HepG2 (cell line): ENCODE data around the gene SLC39A1. TPM values are rescaled to one million over a fixed set of nuclear protein-coding genes. Genes with fewer than 3 reads are reported as not detected.

ENCODE experiments used
- CHD4 ChIP-seq: fragments of 200-600 bp; sonication (generic); IDR thresholded peaks from 2 replicates; pipeline ENCODE4 v1.7.0; 2017; ENCODE audit warnings: mild to moderate bottlenecking, low read length, borderline replicate concordance
- FOXM1 ChIP-seq: sonication (generic); formaldehyde crosslinking; IDR thresholded peaks from 2 replicates; pipeline ENCODE4 v1.5.0; 2020; ENCODE audit warnings: missing genetic modification reagents
- NFE2L1 ChIP-seq: sonication (generic); formaldehyde crosslinking; IDR thresholded peaks from 2 replicates; pipeline ENCODE4 v1.4.0; 2020; ENCODE audit warnings: missing genetic modification reagents, mild to moderate bottlenecking, borderline replicate concordance
- NR2F2 ChIP-seq: IDR thresholded peaks from 2 replicates; pipeline ENCODE4 v1.6.1; 2012; ENCODE audit warnings: low read depth, inconsistent platforms, borderline replicate concordance
- ZNF251 ChIP-seq: sonication (generic); formaldehyde crosslinking; IDR thresholded peaks from 2 replicates; pipeline ENCODE4 v1.9.0; 2021; ENCODE audit warnings: mild to moderate bottlenecking, missing genetic modification reagents
- ZNF333 ChIP-seq: sonication (generic); formaldehyde crosslinking; IDR thresholded peaks from 2 replicates; pipeline ENCODE4 v1.4.0; 2020; ENCODE audit warnings: mild to moderate bottlenecking, missing genetic modification reagents, borderline replicate concordance
- polyA plus RNA-seq, 8 experiments: library from polyadenylated mRNA; depleted of rRNA in 3 of 8; stranded (reverse) in 7 of 8; unstranded in 1 of 8; fragments of >200 nt; fragmentation: Illumina TruSeq in 4 of 8; extraction: Trizol in 4 of 8; gene quantifications; 2 replicates each; pipeline versions ENCODE4 v1.2.1 to v1.2.3, GENCODE V29; 2011 to 2016; ENCODE audit warnings: low read depth in 4 of 8, missing spikeins in 1 of 8, mixed read lengths in 1 of 8; ENCODE audit not compliant: insufficient read depth in 1 of 8
- total RNA-seq, 5 experiments: library from RNA; depleted of rRNA; stranded (reverse); fragments of >200 nt; fragmentation: Illumina TruSeq; extraction: Trizol; gene quantifications; 2 replicates each; pipeline ENCODE4 v1.2.3, GENCODE V29; 2016; ENCODE audit warnings: low read depth in 1 of 5
- TF ChIP-seq, protein P1 (sequence below): IDR thresholded peaks from 2 replicates; pipeline ENCODE4 v1.4.0; 2020; ENCODE audit warnings: mild to moderate bottlenecking, missing genetic modification reagents
- TF ChIP-seq, protein P2 (sequence below): sonication (generic); formaldehyde crosslinking; IDR thresholded peaks from 2 replicates; pipeline ENCODE4 v1.5.0; 2020; ENCODE audit warnings: missing genetic modification reagents
- TF ChIP-seq, protein P3 (sequence below): sonication (generic); formaldehyde crosslinking; IDR thresholded peaks from 2 replicates; pipeline ENCODE4 v1.9.0; 2021; ENCODE audit warnings: missing genetic modification reagents, borderline replicate concordance
- TF ChIP-seq, protein P4 (sequence below): sonication (generic); formaldehyde crosslinking; IDR thresholded peaks from 2 replicates; pipeline ENCODE4 v1.4.0; 2020; ENCODE audit warnings: missing genetic modification reagents
- TF ChIP-seq, protein P5 (sequence below): sonication (generic); formaldehyde crosslinking; IDR thresholded peaks from 2 replicates; pipeline ENCODE4 v1.9.0; 2021; ENCODE audit warnings: mild to moderate bottlenecking, missing genetic modification reagents

Gene SLC39A1
- total and polyA plus RNA-seq, 2 of the 13 experiments (the other 11 are each of a cell fraction or from before 2014, with no cell fraction given): 71.2 to 78.4 TPM

DNA sequence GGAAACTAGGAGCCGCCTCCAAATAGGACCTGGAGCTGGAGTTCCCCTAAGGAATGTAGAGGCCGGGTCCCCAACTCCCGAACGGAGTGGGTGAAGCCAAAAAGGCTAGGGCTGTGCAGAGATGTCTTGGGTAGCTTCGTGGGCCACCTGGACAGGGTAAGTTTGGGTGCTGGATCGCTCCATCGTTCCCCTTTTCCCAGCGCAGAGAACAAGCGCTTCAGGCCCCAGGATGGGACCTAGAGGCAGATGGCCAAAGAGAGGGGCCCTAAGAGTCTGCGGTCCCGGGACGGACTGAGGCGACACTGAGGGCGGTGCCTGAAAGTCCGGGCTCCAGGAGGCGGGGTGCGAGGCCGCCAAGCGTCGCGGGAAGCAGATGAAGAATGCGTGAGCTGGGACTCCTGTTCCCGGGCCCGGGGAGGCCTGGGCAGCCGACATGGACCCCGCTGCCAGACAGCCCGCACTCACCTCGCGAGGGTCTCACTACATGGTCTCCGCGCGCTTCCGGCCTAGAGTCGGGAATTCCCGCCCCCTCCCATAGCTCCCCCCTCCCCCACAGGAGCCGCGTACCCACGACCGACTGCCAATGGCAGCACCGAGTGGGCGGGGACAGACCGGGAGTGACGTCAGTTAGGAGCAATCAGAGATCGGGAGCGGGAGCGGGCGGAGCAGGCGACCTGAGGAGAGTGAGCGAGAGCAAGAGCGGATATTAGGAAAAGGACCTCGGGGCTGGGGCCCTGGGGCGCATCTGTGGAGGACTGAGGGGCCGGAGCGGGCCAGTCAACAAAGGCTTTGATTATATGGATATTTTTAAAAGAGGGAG is at the start of gene SLC39A1 (continued):
- TF ChIP-seq, protein P1, sequence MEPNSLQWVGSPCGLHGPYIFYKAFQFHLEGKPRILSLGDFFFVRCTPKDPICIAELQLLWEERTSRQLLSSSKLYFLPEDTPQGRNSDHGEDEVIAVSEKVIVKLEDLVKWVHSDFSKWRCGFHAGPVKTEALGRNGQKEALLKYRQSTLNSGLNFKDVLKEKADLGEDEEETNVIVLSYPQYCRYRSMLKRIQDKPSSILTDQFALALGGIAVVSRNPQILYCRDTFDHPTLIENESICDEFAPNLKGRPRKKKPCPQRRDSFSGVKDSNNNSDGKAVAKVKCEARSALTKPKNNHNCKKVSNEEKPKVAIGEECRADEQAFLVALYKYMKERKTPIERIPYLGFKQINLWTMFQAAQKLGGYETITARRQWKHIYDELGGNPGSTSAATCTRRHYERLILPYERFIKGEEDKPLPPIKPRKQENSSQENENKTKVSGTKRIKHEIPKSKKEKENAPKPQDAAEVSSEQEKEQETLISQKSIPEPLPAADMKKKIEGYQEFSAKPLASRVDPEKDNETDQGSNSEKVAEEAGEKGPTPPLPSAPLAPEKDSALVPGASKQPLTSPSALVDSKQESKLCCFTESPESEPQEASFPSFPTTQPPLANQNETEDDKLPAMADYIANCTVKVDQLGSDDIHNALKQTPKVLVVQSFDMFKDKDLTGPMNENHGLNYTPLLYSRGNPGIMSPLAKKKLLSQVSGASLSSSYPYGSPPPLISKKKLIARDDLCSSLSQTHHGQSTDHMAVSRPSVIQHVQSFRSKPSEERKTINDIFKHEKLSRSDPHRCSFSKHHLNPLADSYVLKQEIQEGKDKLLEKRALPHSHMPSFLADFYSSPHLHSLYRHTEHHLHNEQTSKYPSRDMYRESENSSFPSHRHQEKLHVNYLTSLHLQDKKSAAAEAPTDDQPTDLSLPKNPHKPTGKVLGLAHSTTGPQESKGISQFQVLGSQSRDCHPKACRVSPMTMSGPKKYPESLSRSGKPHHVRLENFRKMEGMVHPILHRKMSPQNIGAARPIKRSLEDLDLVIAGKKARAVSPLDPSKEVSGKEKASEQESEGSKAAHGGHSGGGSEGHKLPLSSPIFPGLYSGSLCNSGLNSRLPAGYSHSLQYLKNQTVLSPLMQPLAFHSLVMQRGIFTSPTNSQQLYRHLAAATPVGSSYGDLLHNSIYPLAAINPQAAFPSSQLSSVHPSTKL (CRISPR knock-in tag): no peak
- TF ChIP-seq, protein P2, sequence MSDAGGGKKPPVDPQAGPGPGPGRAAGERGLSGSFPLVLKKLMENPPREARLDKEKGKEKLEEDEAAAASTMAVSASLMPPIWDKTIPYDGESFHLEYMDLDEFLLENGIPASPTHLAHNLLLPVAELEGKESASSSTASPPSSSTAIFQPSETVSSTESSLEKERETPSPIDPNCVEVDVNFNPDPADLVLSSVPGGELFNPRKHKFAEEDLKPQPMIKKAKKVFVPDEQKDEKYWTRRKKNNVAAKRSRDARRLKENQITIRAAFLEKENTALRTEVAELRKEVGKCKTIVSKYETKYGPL (CRISPR knock-in tag): no peak
- TF ChIP-seq ZNF251 (CRISPR knock-in tag) (no peak), NFE2L1 (CRISPR knock-in tag) (no peak), NR2F2 (no peak), FOXM1 (CRISPR knock-in tag) (no peak), ZNF333 (CRISPR knock-in tag) (no peak), CHD4 (no peak)
- TF ChIP-seq, protein P3, sequence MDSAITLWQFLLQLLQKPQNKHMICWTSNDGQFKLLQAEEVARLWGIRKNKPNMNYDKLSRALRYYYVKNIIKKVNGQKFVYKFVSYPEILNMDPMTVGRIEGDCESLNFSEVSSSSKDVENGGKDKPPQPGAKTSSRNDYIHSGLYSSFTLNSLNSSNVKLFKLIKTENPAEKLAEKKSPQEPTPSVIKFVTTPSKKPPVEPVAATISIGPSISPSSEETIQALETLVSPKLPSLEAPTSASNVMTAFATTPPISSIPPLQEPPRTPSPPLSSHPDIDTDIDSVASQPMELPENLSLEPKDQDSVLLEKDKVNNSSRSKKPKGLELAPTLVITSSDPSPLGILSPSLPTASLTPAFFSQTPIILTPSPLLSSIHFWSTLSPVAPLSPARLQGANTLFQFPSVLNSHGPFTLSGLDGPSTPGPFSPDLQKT (CRISPR knock-in tag): no peak
- TF ChIP-seq, protein P4, sequence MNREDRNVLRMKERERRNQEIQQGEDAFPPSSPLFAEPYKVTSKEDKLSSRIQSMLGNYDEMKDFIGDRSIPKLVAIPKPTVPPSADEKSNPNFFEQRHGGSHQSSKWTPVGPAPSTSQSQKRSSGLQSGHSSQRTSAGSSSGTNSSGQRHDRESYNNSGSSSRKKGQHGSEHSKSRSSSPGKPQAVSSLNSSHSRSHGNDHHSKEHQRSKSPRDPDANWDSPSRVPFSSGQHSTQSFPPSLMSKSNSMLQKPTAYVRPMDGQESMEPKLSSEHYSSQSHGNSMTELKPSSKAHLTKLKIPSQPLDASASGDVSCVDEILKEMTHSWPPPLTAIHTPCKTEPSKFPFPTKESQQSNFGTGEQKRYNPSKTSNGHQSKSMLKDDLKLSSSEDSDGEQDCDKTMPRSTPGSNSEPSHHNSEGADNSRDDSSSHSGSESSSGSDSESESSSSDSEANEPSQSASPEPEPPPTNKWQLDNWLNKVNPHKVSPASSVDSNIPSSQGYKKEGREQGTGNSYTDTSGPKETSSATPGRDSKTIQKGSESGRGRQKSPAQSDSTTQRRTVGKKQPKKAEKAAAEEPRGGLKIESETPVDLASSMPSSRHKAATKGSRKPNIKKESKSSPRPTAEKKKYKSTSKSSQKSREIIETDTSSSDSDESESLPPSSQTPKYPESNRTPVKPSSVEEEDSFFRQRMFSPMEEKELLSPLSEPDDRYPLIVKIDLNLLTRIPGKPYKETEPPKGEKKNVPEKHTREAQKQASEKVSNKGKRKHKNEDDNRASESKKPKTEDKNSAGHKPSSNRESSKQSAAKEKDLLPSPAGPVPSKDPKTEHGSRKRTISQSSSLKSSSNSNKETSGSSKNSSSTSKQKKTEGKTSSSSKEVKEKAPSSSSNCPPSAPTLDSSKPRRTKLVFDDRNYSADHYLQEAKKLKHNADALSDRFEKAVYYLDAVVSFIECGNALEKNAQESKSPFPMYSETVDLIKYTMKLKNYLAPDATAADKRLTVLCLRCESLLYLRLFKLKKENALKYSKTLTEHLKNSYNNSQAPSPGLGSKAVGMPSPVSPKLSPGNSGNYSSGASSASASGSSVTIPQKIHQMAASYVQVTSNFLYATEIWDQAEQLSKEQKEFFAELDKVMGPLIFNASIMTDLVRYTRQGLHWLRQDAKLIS (CRISPR knock-in tag): no peak
- TF ChIP-seq, protein P5, sequence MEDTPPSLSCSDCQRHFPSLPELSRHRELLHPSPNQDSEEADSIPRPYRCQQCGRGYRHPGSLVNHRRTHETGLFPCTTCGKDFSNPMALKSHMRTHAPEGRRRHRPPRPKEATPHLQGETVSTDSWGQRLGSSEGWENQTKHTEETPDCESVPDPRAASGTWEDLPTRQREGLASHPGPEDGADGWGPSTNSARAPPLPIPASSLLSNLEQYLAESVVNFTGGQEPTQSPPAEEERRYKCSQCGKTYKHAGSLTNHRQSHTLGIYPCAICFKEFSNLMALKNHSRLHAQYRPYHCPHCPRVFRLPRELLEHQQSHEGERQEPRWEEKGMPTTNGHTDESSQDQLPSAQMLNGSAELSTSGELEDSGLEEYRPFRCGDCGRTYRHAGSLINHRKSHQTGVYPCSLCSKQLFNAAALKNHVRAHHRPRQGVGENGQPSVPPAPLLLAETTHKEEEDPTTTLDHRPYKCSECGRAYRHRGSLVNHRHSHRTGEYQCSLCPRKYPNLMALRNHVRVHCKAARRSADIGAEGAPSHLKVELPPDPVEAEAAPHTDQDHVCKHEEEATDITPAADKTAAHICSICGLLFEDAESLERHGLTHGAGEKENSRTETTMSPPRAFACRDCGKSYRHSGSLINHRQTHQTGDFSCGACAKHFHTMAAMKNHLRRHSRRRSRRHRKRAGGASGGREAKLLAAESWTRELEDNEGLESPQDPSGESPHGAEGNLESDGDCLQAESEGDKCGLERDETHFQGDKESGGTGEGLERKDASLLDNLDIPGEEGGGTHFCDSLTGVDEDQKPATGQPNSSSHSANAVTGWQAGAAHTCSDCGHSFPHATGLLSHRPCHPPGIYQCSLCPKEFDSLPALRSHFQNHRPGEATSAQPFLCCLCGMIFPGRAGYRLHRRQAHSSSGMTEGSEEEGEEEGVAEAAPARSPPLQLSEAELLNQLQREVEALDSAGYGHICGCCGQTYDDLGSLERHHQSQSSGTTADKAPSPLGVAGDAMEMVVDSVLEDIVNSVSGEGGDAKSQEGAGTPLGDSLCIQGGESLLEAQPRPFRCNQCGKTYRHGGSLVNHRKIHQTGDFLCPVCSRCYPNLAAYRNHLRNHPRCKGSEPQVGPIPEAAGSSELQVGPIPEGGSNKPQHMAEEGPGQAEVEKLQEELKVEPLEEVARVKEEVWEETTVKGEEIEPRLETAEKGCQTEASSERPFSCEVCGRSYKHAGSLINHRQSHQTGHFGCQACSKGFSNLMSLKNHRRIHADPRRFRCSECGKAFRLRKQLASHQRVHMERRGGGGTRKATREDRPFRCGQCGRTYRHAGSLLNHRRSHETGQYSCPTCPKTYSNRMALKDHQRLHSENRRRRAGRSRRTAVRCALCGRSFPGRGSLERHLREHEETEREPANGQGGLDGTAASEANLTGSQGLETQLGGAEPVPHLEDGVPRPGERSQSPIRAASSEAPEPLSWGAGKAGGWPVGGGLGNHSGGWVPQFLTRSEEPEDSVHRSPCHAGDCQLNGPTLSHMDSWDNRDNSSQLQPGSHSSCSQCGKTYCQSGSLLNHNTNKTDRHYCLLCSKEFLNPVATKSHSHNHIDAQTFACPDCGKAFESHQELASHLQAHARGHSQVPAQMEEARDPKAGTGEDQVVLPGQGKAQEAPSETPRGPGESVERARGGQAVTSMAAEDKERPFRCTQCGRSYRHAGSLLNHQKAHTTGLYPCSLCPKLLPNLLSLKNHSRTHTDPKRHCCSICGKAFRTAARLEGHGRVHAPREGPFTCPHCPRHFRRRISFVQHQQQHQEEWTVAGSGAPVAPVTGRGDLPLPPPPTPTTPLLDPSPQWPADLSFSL (CRISPR knock-in tag): no peak
